IMR-90 (cell line): Measurements from ENCODE around the gene BRF1. TPM values are rescaled to one million over a fixed set of nuclear protein-coding genes. Genes with fewer than 3 reads are reported as not detected.

Experiments
- ATAC-seq: fragments of 200-7000 bp; cut with Tn5 transposase; 2 replicates; pipeline ENCODE4 v1.9.1; 2020; ENCODE audit warnings: low read depth, mild to moderate bottlenecking, moderate library complexity
- BruUV-seq: library from RNA; stranded (reverse); fragments of 400-500 nt; replicated peaks from 2 replicates; lab custom pipeline; 2021; lab: Mats Ljungman, UMichigan
- CTCF ChIA-PET: fragments of 300-600 bp; formaldehyde crosslinking; extraction: SDS; loops from one replicate; lab custom pipeline; 2021; ENCODE audit warnings: antibody characterized with exemption; lab: Yijun Ruan, JAX
- POLR2A ChIA-PET: fragments of 300-600 bp; sonication (Branson Sonifier 250); formaldehyde crosslinking; loops from one replicate; lab custom pipeline; 2022; ENCODE audit warnings: antibody characterized with exemption; ENCODE audit not compliant: unreplicated experiment; lab: Charles Lee
- DNase-seq: peaks from one replicate; pipeline ENCODE4 v3.0.0; 2013
- H2AFZ ChIP-seq: replicated peaks from 2 replicates; pipeline ENCODE3; 2013; ENCODE audit warnings: low read length, mild to moderate bottlenecking; ENCODE audit not compliant: poor library complexity
- H2AK5ac ChIP-seq: 2 replicates; pipeline ENCODE4 v1.6.1; 2013; ENCODE audit warnings: low read depth, low read length, inconsistent platforms
- H2AK9ac ChIP-seq: replicated peaks from 2 replicates; pipeline ENCODE3; 2013; ENCODE audit warnings: mild to moderate bottlenecking, low read depth, low read length, moderate library complexity; ENCODE audit not compliant: poor library complexity
- H2BK120ac ChIP-seq: 2 replicates; pipeline ENCODE4 v1.6.1; 2013; ENCODE audit warnings: low read depth, low read length, inconsistent platforms
- H2BK15ac ChIP-seq: 3 replicates; pipeline ENCODE4 v1.6.1; 2013; ENCODE audit warnings: low read depth, low read length, inconsistent platforms
- H2BK20ac ChIP-seq: 2 replicates; pipeline ENCODE4 v1.6.1; 2013; ENCODE audit warnings: low read depth, mild to moderate bottlenecking, inconsistent platforms, low read length, moderate library complexity
- H2BK5ac ChIP-seq: 2 replicates; pipeline ENCODE4 v1.6.1; 2013; ENCODE audit warnings: mild to moderate bottlenecking, low read depth, low read length, inconsistent platforms; ENCODE audit not compliant: poor library complexity, severe bottlenecking
- H3K14ac ChIP-seq: replicated peaks from 2 replicates; pipeline ENCODE4 v1.6.1; 2013; ENCODE audit warnings: low read depth, low read length, inconsistent platforms
- H3K18ac ChIP-seq: 2 replicates; pipeline ENCODE4 v1.6.1; 2013; ENCODE audit warnings: low read depth, low read length, control low read depth
- H3K23ac ChIP-seq: 2 replicates; pipeline ENCODE4 v1.6.1; 2013; ENCODE audit warnings: low read depth, low read length, inconsistent platforms
- H3K27ac ChIP-seq: 2 replicates; pipeline ENCODE4 v1.5.1; 2013; ENCODE audit warnings: mild to moderate bottlenecking, control low read depth, low read length; ENCODE audit not compliant: insufficient read depth
- H3K27me3 ChIP-seq: 2 replicates; pipeline ENCODE4 v1.6.1; 2013; ENCODE audit warnings: low read length; ENCODE audit not compliant: control insufficient read depth, insufficient read depth
- H3K36me3 ChIP-seq: 2 replicates; pipeline ENCODE4 v1.6.1; 2013; ENCODE audit warnings: low read length, mixed read lengths; ENCODE audit not compliant: control insufficient read depth, insufficient read depth
- H3K4ac ChIP-seq: 2 replicates; pipeline ENCODE4 v1.6.1; 2013; ENCODE audit warnings: low read depth, low read length, inconsistent platforms
- H3K4me1 ChIP-seq: 2 replicates; pipeline ENCODE4 v1.6.1; 2013; ENCODE audit warnings: low read length, mixed read lengths; ENCODE audit not compliant: control insufficient read depth, insufficient read depth
- H3K4me2 ChIP-seq: 2 replicates; pipeline ENCODE4 v1.6.1; 2013; ENCODE audit warnings: low read depth, mild to moderate bottlenecking, control low read depth, low read length, moderate library complexity
- H3K4me3 ChIP-seq: 2 replicates; pipeline ENCODE4 v1.5.1; 2013; ENCODE audit warnings: low read depth, mild to moderate bottlenecking, control low read depth, low read length, moderate library complexity; ENCODE audit not compliant: insufficient read depth
- H3K56ac ChIP-seq: 2 replicates; pipeline ENCODE4 v1.6.1; 2013; ENCODE audit warnings: low read length, inconsistent platforms; ENCODE audit not compliant: insufficient read depth; ENCODE audit errors: extremely low read depth
- H3K79me1 ChIP-seq, 2 experiments: 2 replicates each; pipeline ENCODE4 v1.6.1; 2013; ENCODE audit warnings: low read length in 2 of 2, inconsistent platforms in 1 of 2, low read depth in 1 of 2
- H3K9ac ChIP-seq: 2 replicates; pipeline ENCODE4 v1.6.1; 2013; ENCODE audit warnings: low read depth, low read length, control low read depth
- H3K9me1 ChIP-seq: 2 replicates; pipeline ENCODE4 v1.6.1; 2013; ENCODE audit warnings: low read length, inconsistent platforms; ENCODE audit not compliant: insufficient read depth
- H3K9me3 ChIP-seq: 2 replicates; pipeline ENCODE4 v1.6.1; 2013; ENCODE audit warnings: low read length; ENCODE audit not compliant: control insufficient read depth, insufficient read depth
- H4K20me1 ChIP-seq: 2 replicates; pipeline ENCODE4 v1.6.1; 2013; ENCODE audit warnings: low read length, inconsistent platforms; ENCODE audit not compliant: insufficient read depth
- H4K5ac ChIP-seq: 2 replicates; pipeline ENCODE4 v1.6.1; 2013; ENCODE audit warnings: mild to moderate bottlenecking, low read depth, low read length, control low read depth
- H4K8ac ChIP-seq, 2 experiments: 2 replicates each; pipeline ENCODE4 v1.6.1; 2013; ENCODE audit warnings: low read depth in 2 of 2, low read length in 2 of 2, control low read depth in 1 of 2, inconsistent platforms in 1 of 2
- H4K91ac ChIP-seq: 2 replicates; pipeline ENCODE4 v1.6.1; 2013; ENCODE audit warnings: low read depth, low read length, inconsistent platforms; ENCODE audit not compliant: insufficient read depth
- BHLHE40 ChIP-seq: fragments of 150-350 bp; IDR thresholded peaks from 2 replicates; pipeline ENCODE4 v1.6.1; 2016; ENCODE audit warnings: mild to moderate bottlenecking, low read depth, low read length
- CEBPB ChIP-seq: IDR thresholded peaks from 2 replicates; pipeline ENCODE4 v1.6.1; 2012; ENCODE audit warnings: low read depth, low read length, improper control_type of control experiment
- CHD1 ChIP-seq: IDR thresholded peaks from 2 replicates; pipeline ENCODE4 v1.6.1; 2012; ENCODE audit warnings: low read depth, low read length, improper control_type of control experiment
- FOS ChIP-seq: fragments of 150-350 bp; IDR thresholded peaks from 2 replicates; pipeline ENCODE4 v1.6.1; 2016; ENCODE audit warnings: low read depth, low read length
- MAFK ChIP-seq: IDR thresholded peaks from 2 replicates; pipeline ENCODE4 v1.6.1; 2012; ENCODE audit warnings: low read depth, low read length, improper control_type of control experiment
- MAZ ChIP-seq: IDR thresholded peaks from 2 replicates; pipeline ENCODE4 v1.6.1; 2012; ENCODE audit warnings: low read depth, mild to moderate bottlenecking, low read length, improper control_type of control experiment, moderate library complexity, borderline replicate concordance
- MXI1 ChIP-seq: IDR thresholded peaks from 2 replicates; pipeline ENCODE4 v1.6.1; 2012; ENCODE audit warnings: low read depth, mild to moderate bottlenecking, low read length, moderate library complexity, borderline replicate concordance
- NFE2L2 ChIP-seq: fragments of 150-350 bp; IDR thresholded peaks from 2 replicates; pipeline ENCODE4 v1.6.1; 2016; ENCODE audit warnings: low read depth, mild to moderate bottlenecking, low read length
- POLR2A ChIP-seq: IDR thresholded peaks from 2 replicates; pipeline ENCODE4 v1.6.1; 2012; ENCODE audit warnings: mild to moderate bottlenecking, low read depth, low read length
- RAD21 ChIP-seq: IDR thresholded peaks from 2 replicates; pipeline ENCODE4 v1.6.1; 2012; ENCODE audit warnings: low read length, improper control_type of control experiment
- RCOR1 ChIP-seq: IDR thresholded peaks from 2 replicates; pipeline ENCODE4 v1.6.1; 2012; ENCODE audit warnings: mild to moderate bottlenecking, low read length, improper control_type of control experiment; ENCODE audit not compliant: insufficient replicate concordance
- RFX5 ChIP-seq: IDR thresholded peaks from 2 replicates; pipeline ENCODE4 v1.8.0; 2012; ENCODE audit warnings: low read depth, mild to moderate bottlenecking, low read length, moderate library complexity
- SMC3 ChIP-seq: fragments of 150-350 bp; IDR thresholded peaks from 2 replicates; pipeline ENCODE4 v1.6.1; 2016; ENCODE audit warnings: low read depth, mild to moderate bottlenecking, antibody characterized with exemption, low read length, moderate library complexity
- WGBS, 2 experiments: methylation state at CpG; one replicate each; pipeline versions ENCODE4 v1.1.5 to v1.1.7; 2013; ENCODE audit warnings: missing lambda C conversion rate in 2 of 2; ENCODE audit not compliant: insufficient read length in 1 of 2; ENCODE audit errors: extremely low coverage in 2 of 2; 5-methylcytosine and 5-hydroxymethylcytosine counted together
- dilution Hi-C: fragments of 300-500 bp; cut with HindIII; formaldehyde crosslinking; loops from one replicate; pipeline ENCODE4 v1.14.3; 2018; ENCODE audit warnings: low sequenced_read_pairs; ENCODE audit not compliant: unreplicated experiment
- in situ Hi-C: fragments of 300-500 bp; cut with MboI; formaldehyde crosslinking; loops from 3 replicates; pipeline ENCODE4 v1.14.3; 2019; ENCODE audit warnings: low sequenced_read_pairs, inconsistent platforms, mixed read lengths
- intact Hi-C: fragments of 100-400 bp; cut with micrococcal nuclease; formaldehyde crosslinking; loops from 2 replicates; pipeline ENCODE4 v1.10.0; 2022
- polyA plus RNA-seq, 3 experiments: library from polyadenylated mRNA; depleted of rRNA; stranded (reverse); fragments of >200 nt; gene quantifications; 2 replicates each; pipeline ENCODE4 v1.2.3, GENCODE V29; 2012; ENCODE audit warnings: low replicate concordance in 1 of 3
- total RNA-seq: library from RNA; depleted of rRNA; stranded (reverse); fragments of >200 nt; gene quantifications from 2 replicates; pipeline ENCODE4 v1.2.3, GENCODE V29; 2012
- TF ChIP-seq, protein P1 (sequence below): fragments of 150-350 bp; IDR thresholded peaks from 2 replicates; pipeline ENCODE4 v1.6.1; 2017; ENCODE audit warnings: mild to moderate bottlenecking, antibody characterized with exemption, low read length, low read depth
- TF ChIP-seq, protein P2 (sequence below): conservative IDR thresholded peaks from 2 replicates; pipeline ENCODE4 v1.5.1; 2012; ENCODE audit warnings: mild to moderate bottlenecking, low read depth, low read length, improper control_type of control experiment
- TF ChIP-seq, protein P3 (sequence below): fragments of 150-350 bp; IDR thresholded peaks from 2 replicates; pipeline ENCODE4 v1.6.1; 2016; ENCODE audit warnings: low read depth, mild to moderate bottlenecking, low read length, moderate library complexity, borderline replicate concordance

Gene BRF1
- total and polyA plus RNA-seq, 2 of the 4 experiments (the other 2 are of a cell fraction), result 12.4 to 16.7 TPM

DNA sequence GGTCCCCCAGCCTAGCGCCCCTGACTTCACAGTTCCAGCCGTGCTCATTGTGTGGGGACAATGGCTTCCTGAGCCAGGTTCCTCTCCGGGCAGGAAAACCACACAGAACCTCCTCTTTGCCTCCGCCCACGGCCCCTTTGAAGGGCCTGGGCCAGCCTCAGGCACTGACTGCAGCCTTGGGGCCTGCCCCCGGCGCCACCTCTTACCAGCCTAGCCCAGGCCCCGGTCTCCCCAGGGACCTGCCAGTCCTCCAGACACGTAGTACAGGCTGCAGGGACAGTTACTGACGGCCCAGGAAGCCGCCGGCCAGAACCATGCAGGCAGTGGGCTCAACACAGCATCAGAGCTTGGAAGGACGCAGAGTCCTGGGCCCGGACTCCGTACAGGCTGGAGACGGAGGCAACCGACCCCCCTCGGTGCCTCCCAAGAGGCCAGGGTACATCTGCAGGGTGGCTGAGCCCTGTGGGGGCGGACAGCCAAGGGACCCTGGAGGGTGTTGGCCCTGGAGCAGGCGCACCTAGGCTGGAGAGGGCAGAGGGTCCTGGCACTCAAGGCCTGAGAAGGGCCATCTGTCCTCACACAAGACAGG, 98.8 kb downstream of the BRF1 start:
- DNase-seq, result no peak
- no peak overlapping the region for H2BK20ac ChIP-seq
- H3K36me3 ChIP-seq, result no peaks in the 10 kb centered on the region
- H4K91ac ChIP-seq, result no peak overlapping the region
- no peak overlapping the region for H2BK15ac ChIP-seq
- no peak overlapping the region for H2BK120ac ChIP-seq
- no peak overlapping the region for H3K23ac ChIP-seq
- peaks cover 18% of the 10 kb centered on the region for H3K27me3 ChIP-seq
- ChIA-PET POLR2A (no interaction called here), CTCF (interaction anchor here (1.3 kb wide), 1 partner anchor 150 kb away, joined by 6 read pairs; no protein-coding TSS in a partner anchor)
- H2AK5ac ChIP-seq, result no peak overlapping the region
- TF ChIP-seq, protein P1, sequence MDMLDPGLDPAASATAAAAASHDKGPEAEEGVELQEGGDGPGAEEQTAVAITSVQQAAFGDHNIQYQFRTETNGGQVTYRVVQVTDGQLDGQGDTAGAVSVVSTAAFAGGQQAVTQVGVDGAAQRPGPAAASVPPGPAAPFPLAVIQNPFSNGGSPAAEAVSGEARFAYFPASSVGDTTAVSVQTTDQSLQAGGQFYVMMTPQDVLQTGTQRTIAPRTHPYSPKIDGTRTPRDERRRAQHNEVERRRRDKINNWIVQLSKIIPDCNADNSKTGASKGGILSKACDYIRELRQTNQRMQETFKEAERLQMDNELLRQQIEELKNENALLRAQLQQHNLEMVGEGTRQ, result no peak
- TF ChIP-seq MXI1, result no peak
- TF ChIP-seq RCOR1, result no peak
- TF ChIP-seq POLR2A, result no peak
- TF ChIP-seq MAZ, result no peak
- no peak for TF ChIP-seq SMC3
- TF ChIP-seq RAD21, result no peak
- no peak for TF ChIP-seq FOS
- TF ChIP-seq BHLHE40, result no peak
- no peak for TF ChIP-seq MAFK
- TF ChIP-seq, protein P2, sequence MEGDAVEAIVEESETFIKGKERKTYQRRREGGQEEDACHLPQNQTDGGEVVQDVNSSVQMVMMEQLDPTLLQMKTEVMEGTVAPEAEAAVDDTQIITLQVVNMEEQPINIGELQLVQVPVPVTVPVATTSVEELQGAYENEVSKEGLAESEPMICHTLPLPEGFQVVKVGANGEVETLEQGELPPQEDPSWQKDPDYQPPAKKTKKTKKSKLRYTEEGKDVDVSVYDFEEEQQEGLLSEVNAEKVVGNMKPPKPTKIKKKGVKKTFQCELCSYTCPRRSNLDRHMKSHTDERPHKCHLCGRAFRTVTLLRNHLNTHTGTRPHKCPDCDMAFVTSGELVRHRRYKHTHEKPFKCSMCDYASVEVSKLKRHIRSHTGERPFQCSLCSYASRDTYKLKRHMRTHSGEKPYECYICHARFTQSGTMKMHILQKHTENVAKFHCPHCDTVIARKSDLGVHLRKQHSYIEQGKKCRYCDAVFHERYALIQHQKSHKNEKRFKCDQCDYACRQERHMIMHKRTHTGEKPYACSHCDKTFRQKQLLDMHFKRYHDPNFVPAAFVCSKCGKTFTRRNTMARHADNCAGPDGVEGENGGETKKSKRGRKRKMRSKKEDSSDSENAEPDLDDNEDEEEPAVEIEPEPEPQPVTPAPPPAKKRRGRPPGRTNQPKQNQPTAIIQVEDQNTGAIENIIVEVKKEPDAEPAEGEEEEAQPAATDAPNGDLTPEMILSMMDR, result no peak
- TF ChIP-seq CEBPB, result no peak
- TF ChIP-seq, protein P3, sequence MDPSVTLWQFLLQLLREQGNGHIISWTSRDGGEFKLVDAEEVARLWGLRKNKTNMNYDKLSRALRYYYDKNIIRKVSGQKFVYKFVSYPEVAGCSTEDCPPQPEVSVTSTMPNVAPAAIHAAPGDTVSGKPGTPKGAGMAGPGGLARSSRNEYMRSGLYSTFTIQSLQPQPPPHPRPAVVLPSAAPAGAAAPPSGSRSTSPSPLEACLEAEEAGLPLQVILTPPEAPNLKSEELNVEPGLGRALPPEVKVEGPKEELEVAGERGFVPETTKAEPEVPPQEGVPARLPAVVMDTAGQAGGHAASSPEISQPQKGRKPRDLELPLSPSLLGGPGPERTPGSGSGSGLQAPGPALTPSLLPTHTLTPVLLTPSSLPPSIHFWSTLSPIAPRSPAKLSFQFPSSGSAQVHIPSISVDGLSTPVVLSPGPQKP, result no peak
- TF ChIP-seq CHD1, result no peak
- TF ChIP-seq RFX5, result no peak
- TF ChIP-seq NFE2L2, result no peak
- intact Hi-C loops, result no loop called here
- H3K27ac ChIP-seq, result no peak overlapping the region
- ATAC-seq, result no peak
- dilution Hi-C loops, result no loop called here
- H4K5ac ChIP-seq, result no peak overlapping the region
- H2AFZ ChIP-seq, result no peak overlapping the region
- H3K9me3 ChIP-seq, result no peaks in the 10 kb centered on the region
- peaks cover 9% of the 10 kb centered on the region for H4K20me1 ChIP-seq
- H2AK9ac ChIP-seq, result peak overlapping the region; percentile 76
- WGBS, 2 experiments, result 78% methylated on average over 18 of the region's 20 CpGs; no CpG with 5 or more reads in 1 of the 2 experiments
- H3K14ac ChIP-seq, result no peak overlapping the region
- no peak overlapping the region for H3K56ac ChIP-seq
- H3K4me1 ChIP-seq, result peaks cover 1% of the 10 kb centered on the region; the same call in 1 of the 2 replicates
- no peaks in the 10 kb centered on the region for H3K79me1 ChIP-seq
- H3K4me2 ChIP-seq, result no peak overlapping the region
- no peaks in the 10 kb centered on the region for H3K9me1 ChIP-seq
- H4K8ac ChIP-seq, result no peak overlapping the region
- no peak overlapping the region for H3K18ac ChIP-seq
- no peak overlapping the region for H3K9ac ChIP-seq
- no peak overlapping the region for H3K4ac ChIP-seq
- no peak overlapping the region for H3K4me3 ChIP-seq
- no TSS peak for BruUV-seq
- in situ Hi-C loops, result loop anchor here (5.0 kb wide), 1 partner anchor 80 kb away; no protein-coding TSS in a partner anchor
- no peak overlapping the region for H2BK5ac ChIP-seq
